ENCODE results near the gene UQCC5. TPM values are rescaled to one million over a fixed set of nuclear protein-coding genes. Genes with fewer than 3 reads are reported as not detected.

UQCC5 gene
- total and polyA plus RNA-seq, 3 experiments from 2014 or later = 15.3 to 20.7 (median 18.2) TPM

DNA sequence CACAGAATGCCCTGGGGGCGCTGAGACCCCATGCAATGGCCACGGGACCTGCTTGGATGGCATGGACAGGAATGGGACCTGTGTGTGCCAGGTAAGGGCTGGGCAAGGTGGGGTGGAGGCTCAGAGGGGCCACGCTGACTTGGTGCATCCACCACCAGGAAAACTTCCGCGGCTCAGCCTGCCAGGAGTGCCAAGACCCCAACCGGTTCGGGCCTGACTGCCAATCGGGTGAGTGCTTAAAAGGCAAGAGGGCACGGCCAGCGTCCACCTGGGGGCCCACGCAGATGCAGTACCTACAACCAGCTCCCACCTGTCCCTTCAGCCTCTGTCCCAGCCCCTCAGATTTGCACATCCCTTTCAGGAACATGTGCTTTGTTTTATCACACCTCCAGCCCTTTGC lies 34.4 kb upstream of the UQCC5 start:
- no peaks in the 10 kb centered on the region for H3K36me3 Mint-ChIP-seq
- no peaks in the 10 kb centered on the region for H3K27me3 Mint-ChIP-seq
- Histone ChIP-seq H3K9me3 (ENCODE audit: low read length) (no peaks in the 10 kb centered on the region), H3K36me3 (ENCODE audit: insufficient read depth, low read length) (no peaks in the 10 kb centered on the region), H3K27me3 (ENCODE audit: insufficient read depth, low read length, poor library complexity, severe bottlenecking) (no peaks in the 10 kb centered on the region), H3K4me1 (ENCODE audit: insufficient read depth, low read length) (no peaks in the 10 kb centered on the region), H3K4me3 (ENCODE audit: low read length) (no peak overlapping the region), H3K27ac (ENCODE audit: low read depth, low read length) (no peak overlapping the region)
- ChIA-PET CTCF (no interaction called here), POLR2A (no interaction called here)
- H3K9me3 Mint-ChIP-seq = no peaks in the 10 kb centered on the region
- DNase-seq = no peak
- no peaks in the 10 kb centered on the region for H3K4me1 Mint-ChIP-seq
- H3K27ac Mint-ChIP-seq = peak overlapping the region in 1 of 8 donors; percentile 66
- peak overlapping the region in 1 of 7 donors; percentile 36 for H3K4me3 Mint-ChIP-seq

DNA sequence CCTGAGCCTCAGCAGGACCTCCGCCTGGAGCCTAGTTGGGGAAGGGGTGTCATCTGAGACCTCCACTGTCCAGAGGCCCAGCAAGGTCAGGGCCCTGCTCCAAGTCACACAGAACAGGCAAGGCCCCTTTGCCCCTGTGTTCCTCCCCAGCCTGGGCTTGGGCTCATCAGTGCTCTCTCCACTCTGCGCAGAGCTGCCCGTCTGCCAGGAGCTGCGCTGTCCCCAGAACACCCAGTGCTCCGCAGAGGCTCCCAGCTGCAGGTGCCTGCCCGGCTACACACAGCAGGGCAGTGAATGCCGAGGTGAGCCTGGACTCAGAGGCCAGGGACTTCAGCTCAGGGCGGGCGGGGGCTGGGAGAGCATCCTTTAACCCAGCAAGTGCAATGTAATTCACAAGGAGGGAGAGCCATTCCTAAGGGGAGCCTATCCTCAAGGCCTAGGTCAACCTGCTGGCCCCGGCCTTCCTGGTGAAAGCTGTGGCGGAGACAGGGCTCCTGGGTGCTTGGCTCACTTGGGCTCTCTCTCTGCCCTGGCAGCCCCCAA lies 33.5 kb upstream of the UQCC5 start:
- H3K9me3 ChIP-seq (ENCODE audit: low read length) = no peaks in the 10 kb centered on the region
- Mint-ChIP-seq H3K9me3 (no peaks in the 10 kb centered on the region), H3K4me1 (no peaks in the 10 kb centered on the region), H3K4me3 (no peak overlapping the region), H3K27me3 (no peaks in the 10 kb centered on the region), H3K27ac (no peak overlapping the region), H3K36me3 (no peaks in the 10 kb centered on the region)
- CTCF ChIA-PET = no interaction called here
- no peak overlapping the region for H3K27ac ChIP-seq (ENCODE audit: low read depth, low read length)
- POLR2A ChIA-PET = no interaction called here
- DNase-seq = no peak
- no peaks in the 10 kb centered on the region for H3K4me1 ChIP-seq (ENCODE audit: insufficient read depth, low read length)
- no peak overlapping the region for H3K4me3 ChIP-seq (ENCODE audit: low read length)
- H3K27me3 ChIP-seq (ENCODE audit: insufficient read depth, low read length, poor library complexity, severe bottlenecking) = no peaks in the 10 kb centered on the region
- no peaks in the 10 kb centered on the region for H3K36me3 ChIP-seq (ENCODE audit: insufficient read depth, low read length)

DNA sequence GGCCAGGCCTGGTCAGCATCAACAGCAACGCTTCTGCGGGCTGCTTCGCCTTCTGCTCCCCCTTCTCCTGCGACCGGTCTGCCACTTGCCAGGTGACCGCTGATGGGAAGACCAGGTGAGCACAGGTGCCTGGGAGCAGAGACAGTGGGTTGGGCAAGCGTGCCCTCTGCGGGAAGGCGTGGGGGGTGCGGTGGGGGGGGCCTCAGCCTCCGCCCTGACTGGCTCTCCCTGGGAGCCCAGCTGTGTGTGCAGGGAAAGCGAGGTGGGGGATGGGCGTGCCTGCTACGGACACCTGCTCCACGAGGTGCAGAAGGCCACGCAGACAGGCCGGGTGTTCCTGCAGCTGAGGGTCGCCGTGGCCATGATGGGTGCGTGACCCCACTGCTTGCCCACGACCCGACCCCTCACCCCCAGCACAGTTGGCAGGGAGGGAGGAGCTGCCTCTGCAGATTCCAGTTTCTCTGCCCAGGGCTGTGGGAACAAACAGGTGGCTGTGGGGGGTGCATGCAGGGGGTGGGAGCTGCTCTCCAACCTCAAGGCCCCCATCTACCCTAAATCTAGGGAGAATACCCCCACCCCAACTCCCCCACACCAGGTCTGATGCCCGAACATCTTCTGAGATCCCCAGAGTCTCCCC lies 32.5 kb upstream of the UQCC5 start:
- CTCF ChIA-PET = no interaction called here
- Mint-ChIP-seq H3K4me1 (no peaks in the 10 kb centered on the region), H3K36me3 (no peaks in the 10 kb centered on the region), H3K9me3 (no peaks in the 10 kb centered on the region), H3K27ac (no peak overlapping the region), H3K27me3 (no peaks in the 10 kb centered on the region), H3K4me3 (no peak overlapping the region)
- no peaks in the 10 kb centered on the region for H3K4me1 ChIP-seq (ENCODE audit: insufficient read depth, low read length)
- no peak overlapping the region for H3K27ac ChIP-seq (ENCODE audit: low read depth, low read length)
- H3K9me3 ChIP-seq (ENCODE audit: low read length) = no peaks in the 10 kb centered on the region
- no peak for DNase-seq
- H3K27me3 ChIP-seq (ENCODE audit: insufficient read depth, low read length, poor library complexity, severe bottlenecking) = no peaks in the 10 kb centered on the region
- POLR2A ChIA-PET = no interaction called here
- no peaks in the 10 kb centered on the region for H3K36me3 ChIP-seq (ENCODE audit: insufficient read depth, low read length)
- no peak overlapping the region for H3K4me3 ChIP-seq (ENCODE audit: low read length)

DNA sequence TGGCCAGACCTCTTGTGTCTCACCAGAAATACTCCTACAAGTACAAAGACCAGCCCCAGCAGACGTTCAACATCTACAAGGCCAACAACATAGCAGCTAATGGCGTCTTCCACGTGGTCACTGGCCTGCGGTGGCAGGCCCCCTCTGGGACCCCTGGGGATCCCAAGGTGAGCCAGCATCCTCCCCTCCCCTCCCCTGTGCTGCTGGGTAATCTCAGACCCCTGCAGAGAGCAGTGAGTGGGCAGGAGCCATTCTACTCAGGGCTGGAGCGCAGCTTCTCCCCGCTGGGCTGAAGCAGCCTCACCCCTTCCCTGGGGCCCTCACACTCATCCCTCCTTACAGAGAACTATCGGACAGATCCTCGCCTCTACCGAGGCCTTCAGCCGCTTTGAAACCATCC lies 31.4 kb upstream of the UQCC5 start:
- ChIA-PET CTCF (no interaction called here), POLR2A (no interaction called here)
- H3K4me3 Mint-ChIP-seq = no peak overlapping the region
- no peaks in the 10 kb centered on the region for H3K27me3 Mint-ChIP-seq
- Histone ChIP-seq H3K27ac (ENCODE audit: low read depth, low read length) (no peak overlapping the region), H3K4me3 (ENCODE audit: low read length) (no peak overlapping the region), H3K9me3 (ENCODE audit: low read length) (no peaks in the 10 kb centered on the region), H3K4me1 (ENCODE audit: insufficient read depth, low read length) (no peaks in the 10 kb centered on the region), H3K27me3 (ENCODE audit: insufficient read depth, low read length, poor library complexity, severe bottlenecking) (no peaks in the 10 kb centered on the region), H3K36me3 (ENCODE audit: insufficient read depth, low read length) (no peaks in the 10 kb centered on the region)
- DNase-seq = no peak
- H3K4me1 Mint-ChIP-seq = no peaks in the 10 kb centered on the region
- no peaks in the 10 kb centered on the region for H3K36me3 Mint-ChIP-seq
- no peaks in the 10 kb centered on the region for H3K9me3 Mint-ChIP-seq
- no peak overlapping the region for H3K27ac Mint-ChIP-seq

DNA sequence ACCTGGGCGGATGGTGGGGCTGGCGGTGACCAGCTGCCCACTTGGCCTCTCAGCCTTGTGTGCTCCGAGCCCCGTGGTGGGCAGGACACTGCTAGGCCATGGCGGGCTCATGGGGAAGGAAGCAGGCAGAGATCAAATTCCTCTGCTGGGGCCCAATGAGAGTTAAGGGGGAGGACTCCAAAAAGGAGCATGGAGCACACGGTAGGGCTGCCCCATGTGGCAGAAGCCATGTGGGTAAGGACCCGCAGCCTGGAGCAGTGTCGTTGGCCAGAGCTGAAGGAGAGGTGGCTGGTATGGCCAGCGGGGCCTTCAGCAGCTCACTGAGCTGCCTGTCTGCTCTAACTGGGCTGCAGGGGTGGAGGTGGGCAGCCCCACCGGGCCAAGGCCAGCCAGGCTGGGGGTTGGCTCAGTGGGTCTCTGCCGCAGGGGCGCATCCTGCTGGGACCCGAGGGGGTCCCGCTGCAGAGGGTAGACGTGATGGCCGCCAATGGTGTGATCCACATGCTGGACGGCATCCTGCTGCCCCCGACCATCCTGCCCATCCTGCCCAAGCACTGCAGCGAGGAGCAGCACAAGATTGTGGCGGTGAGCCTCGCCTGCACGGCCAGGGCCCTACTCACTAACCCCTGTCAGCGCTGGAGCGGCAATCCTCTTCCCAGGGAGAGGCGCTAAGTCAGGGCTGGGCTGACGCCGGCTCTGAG lies 30.0 kb upstream of the UQCC5 start:
- Mint-ChIP-seq H3K27me3 (no peaks in the 10 kb centered on the region), H3K36me3 (no peaks in the 10 kb centered on the region), H3K27ac (no peak overlapping the region), H3K9me3 (no peaks in the 10 kb centered on the region), H3K4me1 (no peaks in the 10 kb centered on the region), H3K4me3 (no peak overlapping the region)
- no peaks in the 10 kb centered on the region for H3K9me3 ChIP-seq (ENCODE audit: low read length)
- no peaks in the 10 kb centered on the region for H3K36me3 ChIP-seq (ENCODE audit: insufficient read depth, low read length)
- no peaks in the 10 kb centered on the region for H3K27me3 ChIP-seq (ENCODE audit: insufficient read depth, low read length, poor library complexity, severe bottlenecking)
- ChIA-PET CTCF (no interaction called here), POLR2A (no interaction called here)
- no peaks in the 10 kb centered on the region for H3K4me1 ChIP-seq (ENCODE audit: insufficient read depth, low read length)
- DNase-seq = no peak
- H3K4me3 ChIP-seq (ENCODE audit: low read length) = no peak overlapping the region
- no peak overlapping the region for H3K27ac ChIP-seq (ENCODE audit: low read depth, low read length)

DNA sequence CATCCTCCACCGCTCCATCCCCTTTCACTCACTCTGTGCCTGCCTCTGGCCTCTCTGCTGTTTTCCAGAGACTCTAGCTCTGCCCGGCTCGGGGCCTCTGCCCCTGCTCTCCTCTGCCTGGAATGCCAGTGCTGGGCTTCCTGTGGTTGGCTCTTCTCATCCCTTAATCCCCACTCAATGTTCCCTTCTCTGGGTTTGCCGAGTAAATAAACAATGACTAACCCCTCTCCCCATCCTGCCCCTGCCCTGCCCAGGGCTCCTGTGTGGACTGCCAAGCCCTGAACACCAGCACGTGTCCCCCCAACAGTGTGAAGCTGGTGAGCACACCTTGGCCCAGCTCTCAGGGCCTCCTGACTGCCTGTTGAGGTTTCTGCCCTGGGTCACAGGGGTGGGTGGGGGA lies 29.0 kb upstream of the UQCC5 start:
- CTCF ChIA-PET = no interaction called here
- no peaks in the 10 kb centered on the region for H3K27me3 ChIP-seq (ENCODE audit: insufficient read depth, low read length, poor library complexity, severe bottlenecking)
- Mint-ChIP-seq H3K4me3 (no peak overlapping the region), H3K4me1 (no peaks in the 10 kb centered on the region), H3K36me3 (no peaks in the 10 kb centered on the region), H3K9me3 (no peaks in the 10 kb centered on the region), H3K27me3 (no peaks in the 10 kb centered on the region), H3K27ac (no peak overlapping the region)
- no peak for DNase-seq
- POLR2A ChIA-PET = no interaction called here
- no peaks in the 10 kb centered on the region for H3K36me3 ChIP-seq (ENCODE audit: insufficient read depth, low read length)
- no peaks in the 10 kb centered on the region for H3K4me1 ChIP-seq (ENCODE audit: insufficient read depth, low read length)
- no peak overlapping the region for H3K4me3 ChIP-seq (ENCODE audit: low read length)
- no peaks in the 10 kb centered on the region for H3K9me3 ChIP-seq (ENCODE audit: low read length)
- H3K27ac ChIP-seq (ENCODE audit: low read depth, low read length) = no peak overlapping the region

DNA sequence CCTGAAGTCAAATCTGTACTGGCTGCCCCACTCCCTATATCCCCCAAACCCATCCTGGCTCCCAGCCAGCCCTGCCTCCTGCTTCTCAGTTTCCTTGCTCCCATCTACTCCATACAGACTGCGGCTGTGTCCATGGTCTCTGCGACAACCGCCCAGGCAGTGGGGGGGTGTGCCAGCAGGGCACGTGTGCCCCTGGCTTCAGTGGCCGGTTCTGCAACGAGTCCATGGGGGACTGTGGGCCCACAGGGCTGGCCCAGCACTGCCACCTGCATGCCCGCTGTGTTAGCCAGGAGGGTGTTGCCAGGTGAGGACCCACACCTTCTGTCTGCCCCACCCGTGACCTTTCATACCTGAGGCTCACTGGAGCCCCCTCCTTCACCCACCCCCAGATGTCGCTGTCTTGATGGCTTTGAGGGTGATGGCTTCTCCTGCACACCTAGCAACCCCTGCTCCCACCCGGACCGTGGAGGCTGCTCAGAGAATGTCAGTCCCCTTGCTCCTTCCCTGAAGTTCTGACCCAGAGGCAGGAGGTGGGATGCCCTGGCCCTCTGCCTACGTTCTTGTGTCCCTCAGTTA lies 26.6 kb upstream of the UQCC5 start:
- Mint-ChIP-seq H3K9me3 (no peaks in the 10 kb centered on the region), H3K4me3 (no peak overlapping the region), H3K27me3 (no peaks in the 10 kb centered on the region), H3K4me1 (no peaks in the 10 kb centered on the region), H3K27ac (no peak overlapping the region), H3K36me3 (no peaks in the 10 kb centered on the region)
- ChIA-PET POLR2A (no interaction called here), CTCF (no interaction called here)
- H3K4me3 ChIP-seq (ENCODE audit: low read length) = no peak overlapping the region
- no peaks in the 10 kb centered on the region for H3K4me1 ChIP-seq (ENCODE audit: insufficient read depth, low read length)
- DNase-seq = no peak
- no peaks in the 10 kb centered on the region for H3K27me3 ChIP-seq (ENCODE audit: insufficient read depth, low read length, poor library complexity, severe bottlenecking)
- H3K27ac ChIP-seq (ENCODE audit: low read depth, low read length) = no peak overlapping the region
- H3K9me3 ChIP-seq (ENCODE audit: low read length) = no peaks in the 10 kb centered on the region
- H3K36me3 ChIP-seq (ENCODE audit: insufficient read depth, low read length) = no peaks in the 10 kb centered on the region

DNA sequence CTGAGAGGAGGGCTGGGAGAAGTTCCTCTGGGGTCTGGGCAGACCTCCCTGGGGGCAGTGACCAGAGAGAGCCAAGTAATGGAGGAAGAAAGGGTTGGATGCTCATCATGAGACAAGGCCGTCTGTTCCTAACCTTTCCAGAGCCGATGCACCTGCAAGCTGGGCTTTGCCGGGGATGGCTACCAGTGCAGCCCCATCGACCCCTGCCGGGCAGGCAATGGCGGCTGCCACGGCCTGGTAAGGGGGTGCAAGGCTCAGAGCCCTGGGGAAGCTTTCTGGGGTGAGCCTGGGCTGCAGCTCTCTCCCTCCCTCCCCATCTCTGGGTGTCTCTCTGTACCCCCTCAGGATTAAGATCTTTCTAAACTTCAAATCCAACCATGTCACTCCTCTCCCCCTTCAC lies 24.9 kb upstream of the UQCC5 start:
- ChIA-PET CTCF (no interaction called here), POLR2A (no interaction called here)
- no peak overlapping the region for H3K4me3 Mint-ChIP-seq
- H3K27me3 ChIP-seq (ENCODE audit: insufficient read depth, low read length, poor library complexity, severe bottlenecking) = no peaks in the 10 kb centered on the region
- H3K36me3 ChIP-seq (ENCODE audit: insufficient read depth, low read length) = no peaks in the 10 kb centered on the region
- no peaks in the 10 kb centered on the region for H3K9me3 Mint-ChIP-seq
- DNase-seq = no peak
- no peaks in the 10 kb centered on the region for H3K4me1 ChIP-seq (ENCODE audit: insufficient read depth, low read length)
- H3K36me3 Mint-ChIP-seq = no peaks in the 10 kb centered on the region
- no peaks in the 10 kb centered on the region for H3K4me1 Mint-ChIP-seq
- H3K27ac Mint-ChIP-seq = no peak overlapping the region
- H3K4me3 ChIP-seq (ENCODE audit: low read length) = no peak overlapping the region
- H3K27me3 Mint-ChIP-seq = no peaks in the 10 kb centered on the region
- H3K27ac ChIP-seq (ENCODE audit: low read depth, low read length) = no peak overlapping the region
- no peaks in the 10 kb centered on the region for H3K9me3 ChIP-seq (ENCODE audit: low read length)
